Common myeloid progenitor, CD34-positive (primary cell): ENCODE results near the gene CISD3.

Source experiments
- CTCF ChIA-PET: fragments of 350-600 bp; sonication (Branson Sonifier 250); formaldehyde crosslinking; loops from one replicate; lab custom pipeline; 2021; ENCODE audit warnings: antibody characterized with exemption; lab: Charles Lee
- POLR2A ChIA-PET: fragments of 350-600 bp; sonication (Branson Sonifier 250); formaldehyde crosslinking; loops from one replicate; lab custom pipeline; 2021; ENCODE audit warnings: antibody characterized with exemption; lab: Charles Lee
- DNase-seq, 3 donors: peaks; one replicate each; pipeline versions ENCODE4 v3.0.0 to v3.0.0-alpha.2; 2013
- H3K27ac ChIP-seq, 2 experiments: 1 replicate in 1 of 2; 2 replicates in 1 of 2; pipeline ENCODE4 v1.7.0; 2013; ENCODE audit warnings: inconsistent platforms in 2 of 2, low read length in 2 of 2, mild to moderate bottlenecking in 2 of 2, low read depth in 1 of 2, moderate library complexity in 1 of 2; ENCODE audit not compliant: severe bottlenecking in 2 of 2, insufficient read depth in 1 of 2, poor library complexity in 1 of 2
- H3K27me3 ChIP-seq, 5 experiments: replicated peaks in 2 of 5; 1 replicate in 3 of 5; 2 replicates in 2 of 5; pipeline versions ENCODE4 v1.6.1 to v1.7.0; 2013; ENCODE audit warnings: low read length in 4 of 5, mild to moderate bottlenecking in 2 of 5, moderate library complexity in 2 of 5, inconsistent platforms in 1 of 5; ENCODE audit not compliant: insufficient read depth in 5 of 5, control insufficient read depth in 4 of 5
- H3K36me3 ChIP-seq, 4 experiments: 1 replicate in 2 of 4; 2 replicates in 2 of 4; pipeline versions ENCODE4 v1.6.1 to v1.7.0; 2013; ENCODE audit warnings: low read length in 3 of 4, control low read depth in 1 of 4, mild to moderate bottlenecking in 1 of 4; ENCODE audit not compliant: control insufficient read depth in 4 of 4, insufficient read depth in 4 of 4
- H3K4me1 ChIP-seq, 4 experiments: 1 replicate in 3 of 4; 2 replicates in 1 of 4; pipeline versions ENCODE4 v1.6.1 to v1.7.1; 2013; ENCODE audit warnings: low read length in 3 of 4, mild to moderate bottlenecking in 3 of 4, control low read depth in 1 of 4, inconsistent platforms in 1 of 4, moderate library complexity in 1 of 4; ENCODE audit not compliant: control insufficient read depth in 4 of 4, insufficient read depth in 4 of 4; ENCODE audit errors: control extremely low read depth in 1 of 4
- H3K4me3 ChIP-seq, 7 experiments: 1 replicate in 4 of 7; 2 replicates in 3 of 7; pipeline versions ENCODE4 v1.5.1 to v1.7.0; 2013; ENCODE audit warnings: mild to moderate bottlenecking in 7 of 7, low read length in 6 of 7, moderate library complexity in 6 of 7, inconsistent platforms in 2 of 7, low read depth in 2 of 7, control low read depth in 1 of 7; ENCODE audit not compliant: insufficient read depth in 4 of 7, control insufficient read depth in 1 of 7; ENCODE audit errors: extremely low read depth in 1 of 7
- H3K9me3 ChIP-seq, 5 experiments: 1 replicate in 4 of 5; 2 replicates in 1 of 5; pipeline versions ENCODE4 v1.6.1 to v1.7.1; 2013; ENCODE audit warnings: low read length in 4 of 5, mild to moderate bottlenecking in 2 of 5, inconsistent platforms in 1 of 5, low read depth in 1 of 5, moderate library complexity in 1 of 5; ENCODE audit not compliant: control insufficient read depth in 4 of 5, insufficient read depth in 2 of 5; ENCODE audit errors: control extremely low read depth in 1 of 5
- WGBS: methylation state at CpG from one replicate; pipeline ENCODE4 v1.1.5; 2013; ENCODE audit not compliant: insufficient coverage; 5-methylcytosine and 5-hydroxymethylcytosine counted together

The CISD3 gene

DNA sequence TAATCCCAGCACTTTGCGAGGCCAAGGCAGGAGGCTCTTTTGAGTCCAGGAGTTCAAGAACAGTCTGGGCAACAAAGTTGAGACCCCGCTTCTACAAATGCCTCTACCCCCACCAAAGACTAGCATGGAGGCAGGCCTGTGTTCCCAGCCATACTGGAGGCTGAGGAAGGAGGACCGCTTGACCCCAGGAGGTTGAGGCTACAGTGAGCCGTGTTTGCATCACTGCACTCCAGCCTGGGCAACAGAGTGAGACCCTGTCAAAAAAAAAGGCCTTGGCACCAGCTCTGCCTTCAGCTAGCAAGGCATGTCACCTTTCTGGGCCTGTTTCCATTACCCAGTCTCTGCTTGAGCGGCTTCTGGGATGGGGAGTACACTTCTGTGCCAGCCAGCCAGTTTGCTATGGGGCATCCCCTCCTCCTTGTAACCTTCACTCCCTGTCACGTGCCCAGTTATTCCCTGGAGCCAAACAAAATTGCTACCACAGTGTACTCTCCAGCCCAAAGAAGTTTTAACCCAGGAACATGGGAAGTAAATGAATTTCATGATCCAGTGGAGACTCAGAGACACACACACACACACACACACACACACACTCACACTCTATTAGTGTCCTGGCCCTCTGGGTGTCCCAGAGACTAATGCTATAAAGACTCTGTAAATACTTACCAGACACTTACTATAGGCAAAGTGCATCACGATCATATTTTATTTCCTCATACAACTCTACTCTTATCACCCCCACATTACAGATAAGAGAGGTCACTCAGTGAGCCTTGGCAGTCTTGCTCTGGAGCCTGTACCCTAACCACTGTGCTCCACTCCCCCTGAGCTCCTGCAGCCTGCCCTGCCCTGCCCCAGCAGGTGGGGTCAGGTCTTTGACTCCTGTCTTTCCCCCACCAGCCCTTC is 2.5 kb downstream of the CISD3 start:
- H3K27ac ChIP-seq, result no peak overlapping the region
- ChIA-PET CTCF (interaction anchor here (1.5 to 3.2 kb wide), 4 partner anchors 23 to 167 kb away, joined by 4 to 38 read pairs (median 14); partner anchors contain the start of gene EPOP), POLR2A (no interaction called here)
- DNase-seq, result no peak
- no peaks in the 10 kb centered on the region for H3K27me3 ChIP-seq
- H3K9me3 ChIP-seq, result no peaks in the 10 kb centered on the region
- H3K4me3 ChIP-seq, result no peak overlapping the region
- 100% methylated on average over 6 of the region's 7 CpGs for WGBS
- H3K36me3 ChIP-seq, result peaks cover 0 to 6% (median 3%) of the 10 kb centered on the region in 4 experiments
- H3K4me1 ChIP-seq, result peaks cover 8 to 49% (median 44%) of the 10 kb centered on the region in 4 experiments

DNA sequence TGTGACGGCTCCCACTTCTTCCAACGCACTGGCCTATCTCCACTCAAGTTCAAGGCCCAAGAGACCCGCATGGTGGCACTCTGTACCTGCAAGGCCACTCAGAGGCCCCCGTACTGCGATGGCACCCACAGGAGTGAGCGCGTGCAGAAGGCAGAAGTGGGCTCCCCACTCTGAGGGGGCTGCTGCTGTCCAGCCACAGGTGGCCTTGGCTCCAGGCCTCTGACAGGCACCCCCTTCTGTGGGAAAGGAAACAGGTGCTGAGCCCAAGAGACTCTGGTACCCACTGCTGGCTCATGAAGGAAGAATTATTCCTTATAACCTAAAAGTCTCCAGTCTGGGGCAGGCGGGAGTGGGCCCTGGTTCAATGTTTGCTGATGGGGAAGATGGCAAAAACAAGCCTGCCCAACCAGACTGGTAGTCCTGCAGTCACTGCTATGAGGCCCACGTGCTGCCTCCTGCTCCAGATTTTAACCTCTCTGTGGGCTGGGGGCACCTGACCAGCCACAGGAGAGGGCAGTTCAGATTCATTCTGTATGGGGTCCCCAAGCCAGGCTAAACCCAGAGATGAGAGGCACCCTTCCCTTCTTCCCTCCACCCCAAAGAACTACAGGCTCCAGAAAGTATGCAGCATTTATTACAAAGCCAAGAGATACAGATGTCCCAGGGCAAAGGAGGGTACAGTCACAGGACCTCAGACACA is 3.3 kb downstream of the CISD3 start:
- Histone ChIP-seq H3K27ac (no peak overlapping the region), H3K4me1 (peaks cover 6 to 41% (median 36%) of the 10 kb centered on the region in 4 experiments), H3K4me3 (no peak overlapping the region), H3K36me3 (peaks cover 0 to 6% (median 3%) of the 10 kb centered on the region in 4 experiments), H3K27me3 (peaks cover 0 to 5% (median 0%) of the 10 kb centered on the region in 5 experiments), H3K9me3 (no peaks in the 10 kb centered on the region)
- CTCF ChIA-PET, result interaction anchor here (1.0 to 5.4 kb wide), 4 partner anchors 13 to 62 kb away, joined by 3 to 80 read pairs (median 12); partner anchors contain the start of gene EPOP
- DNase-seq, result no peak
- POLR2A ChIA-PET, result no interaction called here
- whole genome bisulfite sequencing, result 96% methylated on average over 9 of the region's 9 CpGs

DNA sequence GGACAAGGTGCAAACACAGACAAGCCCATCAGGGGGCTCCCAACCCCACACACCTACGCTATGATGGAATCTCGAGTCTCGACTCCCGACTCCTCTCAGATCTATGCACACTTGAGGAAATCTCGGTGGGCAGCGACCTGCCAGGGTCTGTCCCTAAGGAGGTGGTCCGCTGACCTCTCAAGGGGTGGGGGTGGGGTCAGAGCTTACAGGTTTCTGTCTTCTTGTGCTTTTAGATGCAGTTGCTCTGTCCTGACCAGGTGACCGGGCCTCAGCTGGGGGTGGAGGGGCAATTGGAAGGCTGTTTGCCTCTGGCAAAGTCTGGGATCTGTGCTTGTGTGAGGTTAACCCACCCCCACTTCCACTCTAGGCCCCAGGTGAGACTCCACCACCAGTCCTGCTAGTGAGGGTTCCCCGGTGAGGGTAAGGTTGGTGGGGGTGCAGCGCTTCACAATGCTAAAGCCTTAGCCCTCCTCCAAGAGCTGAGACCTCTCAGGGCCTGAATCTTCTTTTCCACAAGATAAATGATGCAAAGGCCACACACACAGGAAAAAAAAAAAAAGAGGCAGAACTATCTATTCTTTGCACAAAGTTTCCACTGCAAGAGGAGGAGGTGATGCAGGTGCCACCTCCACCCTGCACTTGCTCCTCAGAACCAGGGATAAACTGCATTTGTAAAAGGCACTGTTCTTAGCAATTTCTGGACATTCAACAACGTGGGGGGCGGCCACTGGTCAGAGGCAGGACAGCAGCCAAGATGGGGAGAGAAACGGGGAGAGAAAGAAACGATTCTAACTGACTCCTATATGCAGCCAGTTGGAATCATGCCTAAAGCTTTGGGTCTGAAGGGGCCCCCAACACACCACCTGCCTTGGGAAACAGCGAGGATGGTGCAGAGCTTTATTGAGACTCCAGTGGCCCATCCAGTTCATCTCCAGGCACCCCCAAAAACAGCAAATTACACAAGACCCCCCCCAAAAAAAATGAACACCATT is 4.1 kb downstream of the CISD3 start:
- ChIA-PET POLR2A (no interaction called here), CTCF (interaction anchor here (0.6 to 5.4 kb wide), 15 partner anchors 12 to 238 kb away, joined by 3 to 80 read pairs (median 4); partner anchors contain the start of gene EPOP)
- peak in 2 of 3 donors; percentile 46 to 49 for DNase-seq

DNA sequence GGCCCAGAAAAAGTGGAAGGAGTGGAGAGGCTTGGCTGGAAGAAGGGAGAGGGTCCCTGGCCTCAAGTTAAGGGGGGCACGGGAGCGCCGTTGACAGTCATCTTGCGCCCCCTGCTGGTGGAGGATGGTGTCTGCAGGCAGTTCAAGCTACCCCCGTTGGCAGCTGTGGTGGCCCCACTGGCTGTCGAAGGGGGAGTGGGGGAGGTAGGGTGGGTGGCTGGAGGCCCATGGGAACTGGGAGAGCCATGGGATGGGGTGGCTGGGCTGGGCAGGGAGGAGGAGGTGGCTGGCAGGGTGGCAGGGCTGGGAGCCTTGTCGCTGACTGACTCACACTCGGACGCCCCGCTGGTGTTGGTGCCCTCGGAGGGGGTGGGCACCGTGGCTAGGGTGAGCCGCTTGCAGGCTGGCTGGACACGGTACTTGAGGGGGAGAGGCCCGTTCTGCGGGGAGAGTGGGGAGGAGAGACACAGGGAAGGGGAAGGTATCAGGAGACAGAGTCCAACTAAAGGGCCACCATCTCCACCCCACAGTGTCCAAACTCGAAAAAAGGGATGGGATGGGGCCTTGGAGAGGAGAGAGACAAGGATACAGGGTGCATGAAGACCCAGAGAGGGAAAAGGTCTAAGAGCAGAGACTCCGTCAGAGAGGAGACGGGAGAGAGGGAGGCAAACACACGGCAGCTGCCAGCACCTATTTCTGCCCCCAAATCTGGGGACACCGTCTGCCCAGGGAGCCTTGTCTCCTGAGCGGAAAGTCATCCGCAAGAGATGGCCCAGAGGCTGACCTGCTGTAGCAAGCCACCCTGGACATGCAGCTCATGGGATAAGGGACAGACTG is 5.2 kb downstream of the CISD3 start:
- Histone ChIP-seq H3K36me3 (peaks cover 0 to 6% (median 3%) of the 10 kb centered on the region in 4 experiments), H3K4me1 (peaks cover 3 to 25% (median 20%) of the 10 kb centered on the region in 4 experiments), H3K27me3 (peaks cover 0 to 10% (median 0%) of the 10 kb centered on the region in 5 experiments), H3K27ac (no peak overlapping the region), H3K4me3 (no peak overlapping the region), H3K9me3 (no peaks in the 10 kb centered on the region)
- 61% methylated on average over 11 of the region's 23 CpGs for WGBS
- peak; percentile 48 to 66 (median 66) for DNase-seq
- ChIA-PET CTCF (interaction anchor here (0.6 to 5.4 kb wide), 15 partner anchors 11 to 1712 kb away, joined by 3 to 80 read pairs (median 4); partner anchors contain the start of genes EPOP and PSMB3), POLR2A (no interaction called here)

More for the DNA sequence above, 4.1 kb downstream of the CISD3 start:
- Histone ChIP-seq H3K36me3 (peaks cover 0 to 6% (median 3%) of the 10 kb centered on the region in 4 experiments), H3K27ac (no peak overlapping the region), H3K27me3 (peaks cover 0 to 10% (median 0%) of the 10 kb centered on the region in 5 experiments), H3K4me1 (peaks cover 3 to 33% (median 27%) of the 10 kb centered on the region in 4 experiments), H3K4me3 (no peak overlapping the region), H3K9me3 (no peaks in the 10 kb centered on the region)
- 95% methylated on average over 10 of the region's 15 CpGs for WGBS

DNA sequence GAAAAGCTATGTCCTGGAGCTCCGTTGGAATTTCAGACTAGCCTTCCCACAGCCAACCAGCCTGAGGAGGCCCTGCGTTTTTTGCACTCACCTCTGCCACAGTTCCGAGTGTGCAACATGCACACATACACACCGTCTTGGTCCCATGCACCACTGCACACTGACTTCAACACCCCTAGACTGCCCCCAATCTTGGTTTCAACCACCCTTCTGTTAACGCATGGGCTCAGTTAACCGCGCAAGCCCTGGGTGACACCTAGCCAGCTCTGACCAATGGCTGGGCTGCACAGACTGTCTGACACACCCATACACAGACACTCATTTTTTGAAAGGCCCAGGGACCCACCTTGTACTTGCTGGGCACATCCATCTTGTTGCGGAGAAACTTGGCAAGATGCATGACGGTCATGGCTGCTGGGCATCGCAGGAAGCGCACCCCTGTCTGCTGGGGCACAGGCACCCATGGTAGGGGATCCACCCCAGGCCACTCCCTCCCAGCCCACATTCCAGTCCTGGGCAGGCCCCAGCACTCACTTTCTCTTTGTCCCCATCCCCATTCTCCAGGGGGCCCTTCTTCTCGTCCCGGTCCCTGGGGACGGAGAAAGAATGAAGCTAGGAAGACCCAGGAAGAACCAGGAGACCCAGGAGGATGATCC is 8.0 kb downstream of the CISD3 start:
- Histone ChIP-seq H3K4me1 (peaks cover 0 to 9% (median 2%) of the 10 kb centered on the region in 4 experiments), H3K27ac (no peak overlapping the region), H3K4me3 (no peak overlapping the region), H3K36me3 (peaks cover 0 to 5% (median 2%) of the 10 kb centered on the region in 4 experiments), H3K27me3 (peaks cover 0 to 13% (median 7%) of the 10 kb centered on the region in 5 experiments), H3K9me3 (no peaks in the 10 kb centered on the region)
- over 99% methylated on average over 11 of the region's 14 CpGs for WGBS
- CTCF ChIA-PET, result interaction anchor here (0.6 to 5.4 kb wide), 2 partner anchors 57 to 61 kb away, joined by 3 to 80 read pairs; partner anchors contain the start of gene EPOP
- no peak for DNase-seq
- POLR2A ChIA-PET, result interaction anchor here (0.6 kb wide), 1 partner anchor 61 kb away, joined by 3 read pairs; no protein-coding TSS in a partner anchor
